DND-41 (cell line): ENCODE measurements around the gene ADAMTSL3.

ENCODE experiments used
- CTCF ChIP-seq: IDR thresholded peaks from 2 replicates; pipeline ENCODE4 v1.5.1; 2012; ENCODE audit warnings: borderline replicate concordance, low read length, moderate library complexity, mild to moderate bottlenecking; ENCODE audit not compliant: poor library complexity, severe bottlenecking; ENCODE audit errors: extremely low read depth
- EZH2 ChIP-seq: IDR thresholded peaks from 3 replicates; pipeline ENCODE4 v1.6.1; 2012; ENCODE audit warnings: borderline replicate concordance, low read depth, mild to moderate bottlenecking, moderate library complexity, low read length, inconsistent platforms; ENCODE audit not compliant: severe bottlenecking

GRCh38 chr15:83794209-83794608, 140.3 kb downstream of the ADAMTSL3 start:
- TF ChIP-seq CTCF (no peak), EZH2 (no peak)
